NB4 (cell line): Measurements from ENCODE around the gene ERN2.
"Not testable (repeated sequence)": the region's sequence is repeated elsewhere in the genome, so short reads cannot be mapped to it uniquely, and the experiment has no call there.

Experiments
- DNase-seq: peaks from one replicate; pipeline ENCODE4 v3.0.0; 2010; ENCODE audit warnings: low read depth
- H3K4me3 ChIP-seq: one replicate; pipeline ENCODE4 v1.5.1; 2011; ENCODE audit warnings: mild to moderate bottlenecking, low read depth, low read length, moderate library complexity
- MAX ChIP-seq: IDR thresholded peaks from 2 replicates; pipeline ENCODE4 v1.6.1; 2011; ENCODE audit warnings: low read depth, low read length
- MYC ChIP-seq: IDR thresholded peaks from 2 replicates; pipeline ENCODE4 v1.6.1; 2011; ENCODE audit warnings: low read depth, low read length
- POLR2A ChIP-seq: IDR thresholded peaks from 2 replicates; pipeline ENCODE4 v1.6.1; 2011; ENCODE audit warnings: mild to moderate bottlenecking; ENCODE audit not compliant: insufficient read length; ENCODE audit errors: extremely low read depth
- TF ChIP-seq, protein P1 (sequence below): IDR thresholded peaks from one replicate; pipeline ENCODE4 v1.5.1; 2012; ENCODE audit warnings: low read depth, low read length

The ERN2 gene

GRCh38 chr16:23739516-23739915 lies 26.5 kb upstream of the ERN2 start:
- no peak overlapping the region for H3K4me3 ChIP-seq
- no peak for DNase-seq
- no peak for TF ChIP-seq MYC
- no peak for TF ChIP-seq MAX
- TF ChIP-seq POLR2A: no peak
- TF ChIP-seq, protein P1, sequence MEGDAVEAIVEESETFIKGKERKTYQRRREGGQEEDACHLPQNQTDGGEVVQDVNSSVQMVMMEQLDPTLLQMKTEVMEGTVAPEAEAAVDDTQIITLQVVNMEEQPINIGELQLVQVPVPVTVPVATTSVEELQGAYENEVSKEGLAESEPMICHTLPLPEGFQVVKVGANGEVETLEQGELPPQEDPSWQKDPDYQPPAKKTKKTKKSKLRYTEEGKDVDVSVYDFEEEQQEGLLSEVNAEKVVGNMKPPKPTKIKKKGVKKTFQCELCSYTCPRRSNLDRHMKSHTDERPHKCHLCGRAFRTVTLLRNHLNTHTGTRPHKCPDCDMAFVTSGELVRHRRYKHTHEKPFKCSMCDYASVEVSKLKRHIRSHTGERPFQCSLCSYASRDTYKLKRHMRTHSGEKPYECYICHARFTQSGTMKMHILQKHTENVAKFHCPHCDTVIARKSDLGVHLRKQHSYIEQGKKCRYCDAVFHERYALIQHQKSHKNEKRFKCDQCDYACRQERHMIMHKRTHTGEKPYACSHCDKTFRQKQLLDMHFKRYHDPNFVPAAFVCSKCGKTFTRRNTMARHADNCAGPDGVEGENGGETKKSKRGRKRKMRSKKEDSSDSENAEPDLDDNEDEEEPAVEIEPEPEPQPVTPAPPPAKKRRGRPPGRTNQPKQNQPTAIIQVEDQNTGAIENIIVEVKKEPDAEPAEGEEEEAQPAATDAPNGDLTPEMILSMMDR: no peak

DNA sequence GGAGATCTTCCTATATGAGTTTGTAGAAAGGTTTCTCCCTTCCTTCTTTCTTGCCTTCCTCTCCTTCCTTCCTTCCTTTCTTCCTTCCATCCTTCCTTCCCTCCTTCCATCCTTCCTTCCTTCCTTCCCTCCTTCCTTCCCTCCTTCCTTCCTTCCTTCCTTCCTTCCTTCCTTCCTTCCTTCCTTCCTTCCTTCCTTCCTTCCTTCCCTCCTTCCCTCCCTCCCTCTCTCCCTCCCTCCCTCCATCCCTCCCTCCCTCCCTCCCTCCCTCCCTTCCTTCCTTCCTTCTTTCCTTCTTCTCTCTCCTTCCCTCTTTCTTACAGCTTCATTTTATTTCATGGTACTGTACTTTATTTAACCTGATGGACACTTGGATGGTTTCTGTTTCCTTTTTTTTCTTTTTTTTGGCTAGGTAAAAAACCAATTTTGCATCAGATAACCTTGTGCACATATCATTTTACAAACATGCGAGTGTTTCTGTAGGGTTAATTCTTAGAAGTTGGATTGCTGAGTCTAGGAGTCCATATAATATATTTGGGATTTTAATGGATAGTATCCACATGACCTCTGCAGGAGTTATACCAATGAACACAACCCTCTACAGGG lies 24.5 kb upstream of the ERN2 start:
- DNase-seq, H3K4me3 ChIP-seq: not testable (repeated sequence)

DNA sequence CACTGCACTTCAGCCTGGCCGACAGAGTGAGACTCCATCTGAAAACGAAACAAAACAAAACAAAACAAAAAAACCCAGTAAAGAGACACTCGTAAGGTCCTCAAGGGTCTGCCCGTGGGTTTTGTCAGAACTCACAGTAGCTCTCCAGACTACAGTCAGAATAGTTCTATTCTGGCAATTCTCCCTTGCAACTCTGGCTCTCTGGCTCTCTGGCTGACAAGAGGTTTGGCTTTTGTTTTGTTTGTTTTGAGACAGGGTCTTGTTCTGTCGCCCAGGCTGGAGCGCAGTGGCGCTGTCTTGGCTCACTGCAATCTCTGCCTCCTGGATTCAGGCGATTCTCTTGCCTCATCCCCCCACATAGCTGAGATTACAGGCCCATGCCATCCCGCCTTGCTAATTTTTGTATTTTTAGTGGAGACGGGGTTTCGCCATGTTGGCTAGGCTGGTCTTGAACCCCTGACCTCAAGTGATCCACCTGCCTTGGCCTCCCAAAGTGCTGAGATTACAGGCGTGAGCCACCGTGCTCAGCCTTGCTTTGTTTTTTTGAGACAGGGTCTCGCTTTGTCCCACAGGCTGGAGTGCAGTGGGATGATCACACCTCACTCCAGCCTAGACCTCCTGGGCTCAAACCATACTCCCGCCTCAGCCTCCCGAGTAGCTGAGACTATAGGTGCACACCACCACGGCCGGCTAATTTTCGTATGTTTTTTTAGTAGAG lies 21.3 kb upstream of the ERN2 start:
- no peak for DNase-seq
- no peak overlapping the region for H3K4me3 ChIP-seq
- TF ChIP-seq MYC (no peak), MAX (no peak), POLR2A (no peak)
- TF ChIP-seq, protein P1: no peak

DNA sequence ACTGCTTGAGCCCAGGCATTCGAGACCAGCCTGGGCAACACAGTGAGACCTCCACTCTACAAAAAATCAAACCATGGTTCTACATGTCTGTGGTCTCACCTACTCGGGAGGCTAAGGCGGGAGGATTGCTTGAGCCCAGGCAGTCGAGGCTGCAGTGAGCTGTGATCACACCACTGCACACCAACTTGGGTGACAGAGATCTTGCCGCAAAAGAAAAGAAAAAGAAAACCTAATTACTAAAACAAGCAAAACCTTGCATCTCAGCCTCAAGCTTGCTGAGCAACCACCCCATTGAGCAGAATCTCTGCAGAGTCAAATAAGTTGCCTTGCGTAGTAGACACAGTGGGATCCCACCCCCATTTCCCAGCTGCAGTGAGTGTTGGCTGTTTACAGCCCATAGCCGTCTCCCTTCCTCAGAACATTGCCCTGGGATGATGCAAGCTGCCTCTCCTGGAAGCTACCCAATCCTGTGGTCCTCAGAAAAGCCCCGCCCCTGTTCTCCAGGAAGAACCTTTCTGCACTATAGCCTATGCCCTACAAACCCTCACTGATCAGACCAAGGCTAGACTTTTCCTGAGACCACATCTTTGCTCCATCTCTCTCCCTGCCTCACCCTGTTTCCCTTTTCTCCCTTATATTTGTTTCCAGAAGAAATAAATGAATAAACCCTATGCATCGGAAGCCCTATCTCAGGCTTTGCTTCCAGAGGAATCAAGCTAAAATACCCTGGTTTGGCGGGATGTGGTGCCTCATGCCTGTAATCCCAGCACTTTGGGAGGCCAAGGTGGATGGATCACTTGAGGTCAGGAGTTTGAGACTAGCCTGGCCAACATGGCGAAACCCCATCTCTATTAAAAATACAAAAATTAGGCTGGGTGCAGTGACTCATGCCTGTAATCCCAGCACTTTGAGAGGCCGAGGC lies 16.7 kb upstream of the ERN2 start:
- H3K4me3 ChIP-seq: no peak overlapping the region
- TF ChIP-seq MAX: no peak
- TF ChIP-seq, protein P1: no peak
- TF ChIP-seq MYC: no peak
- TF ChIP-seq POLR2A: no peak
- DNase-seq: peak; percentile 73

- DNase-seq: no peak
- no peak overlapping the region for H3K4me3 ChIP-seq
- no peak for TF ChIP-seq MYC
- TF ChIP-seq POLR2A: no peak
- no peak for TF ChIP-seq MAX
- TF ChIP-seq, protein P1: no peak
These were observed 15.1 kb upstream of the ERN2 start for GRCh38 chr16:23728112-23728477.

DNA sequence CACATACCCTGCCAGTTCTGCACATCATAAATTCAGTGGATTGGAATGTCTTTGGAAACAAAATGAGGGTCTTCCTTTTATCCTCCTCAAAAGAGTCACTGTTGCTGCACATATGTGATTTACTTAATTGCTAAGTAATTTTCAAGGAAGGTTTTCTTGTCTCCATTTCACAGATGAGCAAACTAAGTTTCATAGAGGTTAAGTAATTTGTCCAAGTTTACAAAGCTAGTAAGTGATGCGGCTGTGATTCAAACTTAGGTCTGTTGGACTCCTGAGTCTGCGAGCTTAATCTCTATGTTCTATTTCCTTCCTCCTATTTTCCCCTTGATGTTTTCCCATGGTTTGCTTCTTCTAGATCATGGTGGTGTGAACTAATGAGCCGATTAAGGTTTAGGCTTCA lies 13.7 kb upstream of the ERN2 start:
- TF ChIP-seq, protein P1: no peak
- no peak for TF ChIP-seq MYC
- TF ChIP-seq MAX: no peak
- TF ChIP-seq POLR2A: no peak
- H3K4me3 ChIP-seq: no peak overlapping the region
- DNase-seq: no peak
